Fibroblast of pulmonary artery (primary cell): Measurements from ENCODE around the gene DEDD.
"Not testable (repeated sequence)": the region's sequence is repeated elsewhere in the genome, so short reads cannot be mapped to it uniquely, and the experiment has no call there.

Experiments
- DNase-seq: peaks from one replicate; pipeline ENCODE4 v3.0.0-alpha.2; 2010; ENCODE audit warnings: low read depth
- H3K4me3 ChIP-seq: replicated peaks from 2 replicates; pipeline ENCODE4 v1.5.1; 2011; ENCODE audit warnings: low read depth, mild to moderate bottlenecking, control low read depth, low read length, moderate library complexity
- CTCF ChIP-seq: IDR thresholded peaks from 2 replicates; pipeline ENCODE4 v1.5.1; 2011; ENCODE audit warnings: mild to moderate bottlenecking, control low read depth, low read length, inconsistent platforms; ENCODE audit errors: missing control alignments

Gene DEDD

GRCh38 chr1:161117759-161118581 is 14.5 kb downstream of the DEDD start, which contains the start of the genes NIT1 and PFDN2:
Gene NIT1, plus strand, starts transcription at chr1:161118105. Its CDS starts 72 bp downstream, at chr1:161118177.
Gene PFDN2, minus strand, starts transcription at chr1:161118037. Its CDS starts 11 bp downstream, at chr1:161118026.
- TF ChIP-seq CTCF: no peak
- H3K4me3 ChIP-seq: peak within 1 kb of the TSS; percentile 100
- peak; percentile 88 for DNase-seq

GRCh38 chr1:161115961-161116360 is 16.5 kb downstream of the DEDD start:
- not testable (repeated sequence) for DNase-seq, H3K4me3 ChIP-seq

DNA sequence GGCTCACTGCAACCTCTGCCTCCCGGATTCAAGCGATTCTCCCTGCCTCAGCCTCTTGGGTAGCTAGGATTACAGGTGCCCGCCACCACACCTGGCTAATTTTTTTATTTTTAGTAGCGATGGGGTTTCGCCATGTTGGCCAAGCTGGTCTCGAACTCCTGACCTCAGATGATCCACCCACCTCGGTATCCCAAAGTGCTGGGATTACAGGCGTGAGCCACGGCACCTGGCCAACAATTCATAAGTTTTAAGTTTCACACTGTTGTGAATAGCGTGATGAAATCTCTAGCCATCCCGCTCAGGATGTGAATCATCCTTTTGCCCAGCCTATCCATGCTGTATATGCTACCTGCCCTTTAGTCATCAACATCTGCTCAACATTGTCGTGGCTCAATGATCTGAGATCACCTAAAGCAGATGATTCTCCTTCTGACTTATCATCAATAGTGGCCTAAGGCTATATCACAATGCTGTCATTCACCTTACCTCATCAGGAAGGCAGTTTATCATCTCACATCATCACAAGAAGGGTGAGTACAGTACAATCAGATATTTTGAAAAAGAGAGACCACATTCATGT is 17.2 kb downstream of the DEDD start:
- peak; percentile 92 for DNase-seq
- H3K4me3 ChIP-seq: no peak overlapping the region
- no peak for TF ChIP-seq CTCF

GRCh38 chr1:161114556-161114955 is 17.9 kb downstream of the DEDD start:
- H3K4me3 ChIP-seq: no peak overlapping the region
- no peak for TF ChIP-seq CTCF
- no peak for DNase-seq

GRCh38 chr1:161113915-161114314 is 18.6 kb downstream of the DEDD start:
- no peak overlapping the region for H3K4me3 ChIP-seq
- no peak for DNase-seq
- TF ChIP-seq CTCF: no peak

GRCh38 chr1:161111527-161111926 is 20.9 kb downstream of the DEDD start:
- H3K4me3 ChIP-seq: no peak overlapping the region
- TF ChIP-seq CTCF: no peak
- DNase-seq: no peak

- DNase-seq: no peak
Measured at GRCh38 chr1:161111117-161111516, 21.4 kb downstream of the DEDD start.

More at GRCh38 chr1:161111117-161111516, 21.4 kb downstream of the DEDD start:
- no peak for TF ChIP-seq CTCF
- no peak overlapping the region for H3K4me3 ChIP-seq
